Measurements from ENCODE around the gene ACBD4.

DNA sequence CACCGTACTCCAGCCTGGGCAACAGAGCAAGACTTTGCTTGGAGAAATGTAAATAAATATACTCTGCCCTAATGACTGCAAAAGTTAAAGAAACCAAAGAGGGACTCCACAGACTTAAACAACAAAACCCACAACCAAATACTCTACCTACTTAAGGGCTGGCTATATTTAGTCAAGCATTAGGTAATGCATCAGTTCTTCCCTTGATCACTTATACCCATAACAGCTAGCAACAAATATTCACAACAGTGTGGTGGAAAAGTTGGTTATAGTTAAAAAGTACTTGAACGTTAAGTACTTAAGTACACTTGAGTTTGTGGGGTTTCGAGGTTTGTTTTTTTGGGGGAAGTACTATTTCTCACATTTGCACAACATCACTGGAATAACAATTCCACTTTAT, 20.8 kb downstream of the ACBD4 start:
- TF ChIP-seq FOSL2 (CRISPR knock-in tag; IDR thresholded peaks at IDR 0.05) (no peak), SAFB2 (CRISPR knock-in tag; IDR thresholded peaks at IDR 0.05; ENCODE audit: borderline replicate concordance, low read depth) (no peak), ZNF703 (CRISPR knock-in tag; IDR thresholded peaks at IDR 0.05; ENCODE audit: borderline replicate concordance) (no peak), EZH2 (conservative IDR thresholded peaks at IDR 0.05; ENCODE audit: low read depth, low read length) (no peak), NFYB (CRISPR knock-in tag; IDR thresholded peaks at IDR 0.05) (no peak), RFX5 (IDR thresholded peaks at IDR 0.05; ENCODE audit: low read depth, low read length) (no peak)
- TF ChIP-seq, protein P1, sequence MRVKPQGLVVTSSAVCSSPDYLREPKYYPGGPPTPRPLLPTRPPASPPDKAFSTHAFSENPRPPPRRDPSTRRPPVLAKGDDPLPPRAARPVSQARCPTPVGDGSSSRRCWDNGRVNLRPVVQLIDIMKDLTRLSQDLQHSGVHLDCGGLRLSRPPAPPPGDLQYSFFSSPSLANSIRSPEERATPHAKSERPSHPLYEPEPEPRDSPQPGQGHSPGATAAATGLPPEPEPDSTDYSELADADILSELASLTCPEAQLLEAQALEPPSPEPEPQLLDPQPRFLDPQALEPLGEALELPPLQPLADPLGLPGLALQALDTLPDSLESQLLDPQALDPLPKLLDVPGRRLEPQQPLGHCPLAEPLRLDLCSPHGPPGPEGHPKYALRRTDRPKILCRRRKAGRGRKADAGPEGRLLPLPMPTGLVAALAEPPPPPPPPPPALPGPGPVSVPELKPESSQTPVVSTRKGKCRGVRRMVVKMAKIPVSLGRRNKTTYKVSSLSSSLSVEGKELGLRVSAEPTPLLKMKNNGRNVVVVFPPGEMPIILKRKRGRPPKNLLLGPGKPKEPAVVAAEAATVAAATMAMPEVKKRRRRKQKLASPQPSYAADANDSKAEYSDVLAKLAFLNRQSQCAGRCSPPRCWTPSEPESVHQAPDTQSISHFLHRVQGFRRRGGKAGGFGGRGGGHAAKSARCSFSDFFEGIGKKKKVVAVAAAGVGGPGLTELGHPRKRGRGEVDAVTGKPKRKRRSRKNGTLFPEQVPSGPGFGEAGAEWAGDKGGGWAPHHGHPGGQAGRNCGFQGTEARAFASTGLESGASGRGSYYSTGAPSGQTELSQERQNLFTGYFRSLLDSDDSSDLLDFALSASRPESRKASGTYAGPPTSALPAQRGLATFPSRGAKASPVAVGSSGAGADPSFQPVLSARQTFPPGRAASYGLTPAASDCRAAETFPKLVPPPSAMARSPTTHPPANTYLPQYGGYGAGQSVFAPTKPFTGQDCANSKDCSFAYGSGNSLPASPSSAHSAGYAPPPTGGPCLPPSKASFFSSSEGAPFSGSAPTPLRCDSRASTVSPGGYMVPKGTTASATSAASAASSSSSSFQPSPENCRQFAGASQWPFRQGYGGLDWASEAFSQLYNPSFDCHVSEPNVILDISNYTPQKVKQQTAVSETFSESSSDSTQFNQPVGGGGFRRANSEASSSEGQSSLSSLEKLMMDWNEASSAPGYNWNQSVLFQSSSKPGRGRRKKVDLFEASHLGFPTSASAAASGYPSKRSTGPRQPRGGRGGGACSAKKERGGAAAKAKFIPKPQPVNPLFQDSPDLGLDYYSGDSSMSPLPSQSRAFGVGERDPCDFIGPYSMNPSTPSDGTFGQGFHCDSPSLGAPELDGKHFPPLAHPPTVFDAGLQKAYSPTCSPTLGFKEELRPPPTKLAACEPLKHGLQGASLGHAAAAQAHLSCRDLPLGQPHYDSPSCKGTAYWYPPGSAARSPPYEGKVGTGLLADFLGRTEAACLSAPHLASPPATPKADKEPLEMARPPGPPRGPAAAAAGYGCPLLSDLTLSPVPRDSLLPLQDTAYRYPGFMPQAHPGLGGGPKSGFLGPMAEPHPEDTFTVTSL (CRISPR knock-in tag; IDR thresholded peaks at IDR 0.05; ENCODE audit: borderline replicate concordance), result no peak
